KMS-11 (cell line): ENCODE results near the gene GPHN.

Experiments used
- H2AFZ ChIP-seq: fragments of 200-600 bp; sonication (generic); 2 replicates; pipeline ENCODE4 v1.6.1; 2016; ENCODE audit warnings: antibody characterized with exemption, mixed run types, low read depth
- H3K27ac ChIP-seq: fragments of 200-600 bp; sonication (generic); 2 replicates; pipeline ENCODE4 v1.6.1; 2016; ENCODE audit warnings: mild to moderate bottlenecking, mixed run types
- H3K27me3 ChIP-seq: fragments of 200-600 bp; sonication (generic); 2 replicates; pipeline ENCODE4 v1.6.1; 2017; ENCODE audit warnings: mild to moderate bottlenecking, low read depth, mixed run types, moderate library complexity; ENCODE audit not compliant: insufficient read depth
- H3K36me3 ChIP-seq: fragments of 200-600 bp; sonication (generic); 2 replicates; pipeline ENCODE4 v1.6.1; 2017; ENCODE audit warnings: mild to moderate bottlenecking, mixed run types; ENCODE audit not compliant: insufficient read depth
- H3K4me1 ChIP-seq: fragments of 200-600 bp; sonication (generic); 2 replicates; pipeline ENCODE4 v1.6.1; 2016; ENCODE audit warnings: mild to moderate bottlenecking, low read depth, mixed run types; ENCODE audit not compliant: poor library complexity, severe bottlenecking
- H3K4me2 ChIP-seq: fragments of 200-600 bp; sonication (generic); 2 replicates; pipeline ENCODE4 v1.7.0; 2016; ENCODE audit warnings: mild to moderate bottlenecking, mixed run types
- H3K4me3 ChIP-seq: fragments of 200-600 bp; sonication (generic); IDR thresholded peaks from 2 replicates; pipeline ENCODE4 v1.6.1; 2017; ENCODE audit warnings: low read depth, low read length, mixed read lengths; ENCODE audit not compliant: insufficient read depth
- H3K79me2 ChIP-seq: fragments of 200-600 bp; sonication (generic); 2 replicates; pipeline ENCODE4 v1.6.1; 2016; ENCODE audit warnings: low read depth, mixed run types; ENCODE audit not compliant: insufficient read depth
- H3K9ac ChIP-seq: fragments of 200-600 bp; sonication (generic); 2 replicates; pipeline ENCODE4 v1.6.1; 2016; ENCODE audit warnings: mild to moderate bottlenecking, mixed run types
- H4K20me1 ChIP-seq: fragments of 200-600 bp; sonication (generic); 2 replicates; pipeline ENCODE4 v1.6.1; 2016; ENCODE audit warnings: mild to moderate bottlenecking, mixed run types; ENCODE audit not compliant: insufficient read depth
- CTCF ChIP-seq: fragments of 200-600 bp; sonication (generic); conservative IDR thresholded peaks from 2 replicates; pipeline ENCODE4 v1.6.1; 2017; ENCODE audit warnings: low read depth, mild to moderate bottlenecking, antibody characterized with exemption, low read length, moderate library complexity, mixed read lengths

GPHN gene

GRCh38 chr14:66650491-66650911, 142.6 kb downstream of the GPHN start:
- H2AFZ ChIP-seq = no peak overlapping the region
- H3K27me3 ChIP-seq = no peaks in the 10 kb centered on the region
- no peaks in the 10 kb centered on the region for H3K36me3 ChIP-seq
- H3K4me3 ChIP-seq = no peak overlapping the region
- H3K9ac ChIP-seq = peak overlapping the region; percentile 79
- peaks cover 9% of the 10 kb centered on the region for H3K79me2 ChIP-seq
- H3K27ac ChIP-seq = peak overlapping the region; percentile 100
- no peaks in the 10 kb centered on the region for H4K20me1 ChIP-seq
- peaks cover 89% of the 10 kb centered on the region for H3K4me1 ChIP-seq
- peak overlapping the region; percentile 89 for H3K4me2 ChIP-seq
- no peak for TF ChIP-seq CTCF

- Histone ChIP-seq H3K27ac (peak overlapping the region; percentile 100), H3K27me3 (no peaks in the 10 kb centered on the region), H3K36me3 (no peaks in the 10 kb centered on the region), H4K20me1 (no peaks in the 10 kb centered on the region), H3K4me1 (peaks cover 77% of the 10 kb centered on the region), H2AFZ (no peak overlapping the region), H3K4me2 (peak overlapping the region; percentile 89), H3K79me2 (peaks cover 16% of the 10 kb centered on the region), H3K4me3 (no peak overlapping the region), H3K9ac (peak overlapping the region; percentile 79; the same call in 1 of the 2 replicates)
- no peak for TF ChIP-seq CTCF
These were observed 143.7 kb downstream of the GPHN start for GRCh38 chr14:66651536-66652220.

GRCh38 chr14:66652525-66653106, 144.7 kb downstream of the GPHN start:
- H3K36me3 ChIP-seq = no peaks in the 10 kb centered on the region
- no peaks in the 10 kb centered on the region for H4K20me1 ChIP-seq
- peaks cover 68% of the 10 kb centered on the region for H3K4me1 ChIP-seq
- H3K27me3 ChIP-seq = no peaks in the 10 kb centered on the region
- H3K4me2 ChIP-seq = 0 out of 2 replicates have a peak overlapping the region, but pooled peaks have one; percentile 60
- H3K9ac ChIP-seq = no peak overlapping the region
- H2AFZ ChIP-seq = no peak overlapping the region
- H3K79me2 ChIP-seq = peaks cover 23% of the 10 kb centered on the region
- H3K4me3 ChIP-seq = no peak overlapping the region
- peak overlapping the region; percentile 100; the same call in 1 of the 2 replicates for H3K27ac ChIP-seq
- no peak for TF ChIP-seq CTCF

- no peaks in the 10 kb centered on the region for H3K27me3 ChIP-seq
These were observed 149.8 kb downstream of the GPHN start for GRCh38 chr14:66657780-66658179.

More at GRCh38 chr14:66657780-66658179, 149.8 kb downstream of the GPHN start:
- H3K4me1 ChIP-seq = peaks cover 22% of the 10 kb centered on the region
- no peak overlapping the region for H3K4me3 ChIP-seq
- no peak overlapping the region for H3K27ac ChIP-seq
- no peak overlapping the region for H2AFZ ChIP-seq
- no peaks in the 10 kb centered on the region for H4K20me1 ChIP-seq
- no peak overlapping the region for H3K4me2 ChIP-seq
- H3K9ac ChIP-seq = no peak overlapping the region
- no peaks in the 10 kb centered on the region for H3K36me3 ChIP-seq
- peaks cover 28% of the 10 kb centered on the region; the same call in 1 of the 2 replicates for H3K79me2 ChIP-seq
- TF ChIP-seq CTCF = no peak
